Stimulated activated CD4-positive, alpha-beta T cell treated with anti-CD3 and anti-CD28 coated beads, Interleukin-1b, Interleukin-23, amount 100 ng/mL, for 24 hours (primary cell): ENCODE measurements around the gene RFX3.

Source experiments
- DNase-seq, 4 experiments: peaks; one replicate each; pipeline ENCODE4 v3.0.0-alpha.2; 2020; ENCODE audit warnings: low read depth in 4 of 4, low spot score in 1 of 4

Gene RFX3

DNA sequence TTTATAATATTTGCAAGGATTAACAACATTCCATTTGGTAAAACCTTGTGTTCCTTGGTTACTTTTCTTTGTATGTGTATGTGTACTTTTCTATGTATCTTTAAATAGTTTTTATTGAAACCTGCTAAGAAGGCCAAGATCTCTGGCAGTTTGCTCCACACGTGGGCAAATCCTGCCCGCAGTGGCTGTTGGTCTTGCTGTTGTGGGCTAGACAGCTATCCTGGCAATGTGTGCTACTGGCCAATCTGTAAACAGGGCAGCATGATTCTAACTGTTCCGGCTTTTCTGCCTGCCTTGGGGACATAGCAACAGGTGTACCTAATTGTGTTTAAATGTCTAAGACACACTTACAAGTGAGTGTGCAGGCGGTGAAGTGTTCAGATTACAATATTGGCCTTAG lies 286.6 kb downstream of the RFX3 start:
- no peak for DNase-seq

DNA sequence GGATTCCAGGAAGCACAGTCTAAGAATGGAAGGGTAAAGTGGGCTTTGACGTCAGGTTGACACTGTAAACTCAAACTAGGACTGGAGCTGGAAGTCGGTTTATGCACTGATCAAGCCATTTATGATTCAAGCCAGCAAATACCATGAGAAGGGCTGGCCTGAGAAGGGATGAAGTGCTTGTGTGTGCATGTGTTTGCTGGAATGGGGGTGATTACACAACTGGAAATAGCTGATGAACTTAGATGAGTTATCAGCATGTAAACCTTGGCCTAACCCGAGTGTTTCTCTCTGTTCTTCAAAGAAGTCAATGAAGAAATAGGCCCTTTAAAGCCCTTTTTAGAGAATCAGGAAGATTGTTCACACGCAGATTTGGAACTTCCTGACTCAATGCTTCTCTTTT lies 287.6 kb downstream of the RFX3 start:
- no peak for DNase-seq

DNA sequence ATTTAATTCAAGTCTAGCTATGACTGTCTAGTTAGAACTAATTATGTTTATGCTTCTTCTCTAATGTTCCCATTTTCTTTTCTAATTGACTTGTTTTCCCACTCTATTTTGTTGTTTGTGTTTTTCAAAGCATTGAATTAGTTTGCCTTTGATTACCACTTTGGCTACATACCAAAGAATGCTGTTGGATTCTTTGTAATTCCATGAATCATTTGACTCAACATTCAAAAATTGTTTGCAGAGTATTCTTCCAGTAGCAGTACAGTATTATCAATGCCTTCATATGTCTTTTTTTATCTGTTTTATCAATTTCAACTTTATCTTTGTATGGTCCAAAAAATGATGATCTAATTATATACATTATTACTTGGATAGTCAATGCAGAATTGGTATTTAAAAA lies 288.7 kb downstream of the RFX3 start:
- no peak for DNase-seq

DNA sequence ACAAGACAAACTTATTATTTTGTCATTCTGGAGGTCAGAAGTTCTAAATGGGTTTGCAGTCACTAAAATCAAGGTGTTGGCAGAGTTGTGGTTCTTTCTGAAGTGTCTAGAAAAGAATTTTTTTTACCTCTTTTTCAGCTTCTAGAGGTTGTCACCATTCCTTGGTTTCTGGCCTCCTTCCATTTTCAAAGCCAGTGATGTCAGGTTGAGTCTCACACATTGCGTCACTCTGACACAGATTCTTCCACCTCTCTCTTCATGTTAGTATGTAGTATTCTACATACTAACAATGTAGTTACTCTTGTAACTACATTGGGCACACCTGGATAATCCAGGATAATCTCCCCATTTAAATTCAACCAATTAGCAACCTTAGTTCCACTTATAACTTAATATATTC lies 290.3 kb downstream of the RFX3 start:
- no peak for DNase-seq

DNA sequence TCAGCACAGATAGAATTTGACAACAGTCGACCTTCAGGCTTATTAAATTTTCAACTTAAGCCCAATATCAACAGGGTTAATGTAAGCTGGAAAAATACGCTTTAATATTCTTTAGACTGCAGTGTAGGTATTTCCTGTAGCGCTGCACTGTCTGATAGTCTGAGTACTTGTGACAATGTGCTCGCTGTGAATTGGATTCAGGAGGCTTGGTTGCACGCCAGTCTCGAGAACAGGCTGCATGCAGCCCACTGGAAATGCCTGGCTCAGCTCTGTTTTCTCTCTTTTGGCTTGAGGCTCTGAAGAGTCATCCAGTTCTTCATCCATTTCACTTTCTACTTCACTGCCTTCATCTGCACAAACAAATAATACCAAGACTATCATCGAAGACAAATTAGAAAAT lies 300.9 kb downstream of the RFX3 start:
- DNase-seq, result no peak

DNA sequence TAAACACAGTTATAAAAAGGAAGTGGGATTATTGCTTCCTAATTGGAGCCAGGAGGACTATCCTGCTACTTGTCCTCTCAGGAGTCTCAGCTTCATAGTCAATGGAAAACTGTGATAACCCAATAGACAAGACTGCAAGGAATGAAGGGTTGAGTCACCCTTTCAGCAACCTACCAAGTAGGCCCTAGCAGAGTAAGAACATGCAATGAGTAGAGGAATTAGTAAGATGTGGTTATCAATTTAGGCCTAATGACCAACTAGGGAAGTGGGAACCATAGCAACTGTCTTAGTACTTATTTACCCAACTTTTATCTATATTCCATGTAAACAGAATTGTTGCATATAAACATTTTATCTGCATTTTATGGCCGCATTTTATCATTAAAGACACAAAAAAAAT lies 310.1 kb downstream of the RFX3 start:
- no peak for DNase-seq

DNA sequence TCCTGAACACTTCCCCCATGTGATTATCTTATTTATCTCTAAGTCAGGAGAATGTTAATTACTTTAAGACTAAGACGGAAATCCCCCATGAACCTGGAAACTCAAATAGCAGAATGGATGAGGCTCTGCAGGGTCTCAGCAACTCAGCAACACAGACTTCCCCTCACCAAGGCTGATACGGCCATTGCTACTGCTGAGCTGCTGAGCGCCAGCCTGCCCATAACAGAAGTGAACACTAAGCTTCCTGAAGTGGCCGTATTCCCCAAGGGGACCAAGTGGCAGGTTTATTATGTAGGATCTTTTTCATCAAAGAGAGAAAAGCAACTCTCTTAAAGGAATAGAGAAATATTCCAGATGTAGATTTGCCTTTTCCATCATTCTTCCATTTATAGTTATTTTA lies 311.1 kb downstream of the RFX3 start:
- DNase-seq, result no peak

DNA sequence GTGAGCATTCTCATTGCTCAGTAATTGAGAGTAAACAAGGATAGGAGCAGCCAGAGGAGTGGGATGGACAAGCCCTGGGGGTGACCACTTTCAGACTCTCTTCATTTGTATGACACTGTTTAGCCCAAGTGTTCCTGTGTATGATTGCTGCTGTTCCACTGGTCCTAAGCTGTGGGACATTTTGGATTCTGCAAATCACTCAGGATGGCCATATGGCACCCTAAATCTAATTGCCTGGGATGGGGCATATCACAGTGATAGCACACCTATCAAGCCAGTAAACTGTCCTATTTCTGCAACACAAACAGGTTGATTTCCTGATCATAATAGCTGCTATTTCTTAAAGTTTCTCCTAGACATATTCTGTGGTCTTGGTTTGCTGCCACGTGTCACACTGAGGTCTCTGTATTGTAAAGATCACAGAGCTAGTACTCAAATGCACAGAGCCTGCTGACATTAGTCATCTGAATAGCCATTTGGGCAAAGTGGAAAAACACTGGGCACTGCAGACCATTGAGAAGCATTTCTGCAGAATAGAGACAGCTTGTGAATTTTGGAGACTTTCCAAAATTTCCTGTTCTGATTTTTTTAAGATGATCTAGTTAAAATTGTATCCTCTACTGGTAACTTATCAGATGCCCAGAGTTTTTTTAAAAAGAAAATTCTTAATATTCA lies 320.2 kb downstream of the RFX3 start:
- no peak for DNase-seq

DNA sequence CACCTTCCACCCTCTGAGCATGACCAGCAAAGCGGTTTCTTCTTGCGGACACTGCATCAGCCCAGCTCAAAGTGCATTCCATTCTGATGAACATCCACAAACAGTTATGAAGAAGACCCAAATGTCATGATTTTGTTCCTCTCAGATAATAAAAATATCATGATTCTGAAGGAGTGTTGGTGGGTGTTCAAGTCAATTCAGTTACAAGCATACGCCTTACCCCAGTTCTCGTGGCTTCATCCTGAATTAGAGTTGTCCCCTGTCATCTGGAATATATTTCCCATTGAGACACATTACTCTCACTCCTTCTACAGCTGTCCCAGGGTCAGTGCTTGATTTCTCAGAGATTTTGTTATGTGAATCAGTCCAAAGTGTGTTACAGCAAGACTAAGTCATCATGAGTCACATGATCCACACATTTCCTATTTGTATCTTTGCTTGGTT lies 325.4 kb downstream of the RFX3 start:
- DNase-seq, result no peak

DNA sequence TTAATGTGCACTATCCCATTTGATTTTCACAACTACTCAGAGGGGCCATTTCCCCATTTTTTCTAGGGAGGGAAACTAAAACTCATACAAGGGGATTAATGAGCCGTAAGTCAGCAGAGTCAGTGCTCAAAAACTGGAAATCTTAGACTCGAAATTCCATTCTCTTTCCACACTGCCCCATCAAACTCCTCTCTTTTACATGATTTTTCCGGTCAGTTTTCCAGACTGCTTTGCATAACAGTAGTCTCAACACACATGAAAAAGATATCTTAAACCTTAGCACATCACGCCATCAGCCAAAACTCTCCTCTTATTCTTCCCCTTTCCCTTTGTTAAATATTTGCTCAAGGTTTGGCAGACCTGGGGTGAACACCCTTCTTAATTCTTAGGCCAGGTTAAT lies 332.0 kb downstream of the RFX3 start:
- DNase-seq, result no peak

DNA sequence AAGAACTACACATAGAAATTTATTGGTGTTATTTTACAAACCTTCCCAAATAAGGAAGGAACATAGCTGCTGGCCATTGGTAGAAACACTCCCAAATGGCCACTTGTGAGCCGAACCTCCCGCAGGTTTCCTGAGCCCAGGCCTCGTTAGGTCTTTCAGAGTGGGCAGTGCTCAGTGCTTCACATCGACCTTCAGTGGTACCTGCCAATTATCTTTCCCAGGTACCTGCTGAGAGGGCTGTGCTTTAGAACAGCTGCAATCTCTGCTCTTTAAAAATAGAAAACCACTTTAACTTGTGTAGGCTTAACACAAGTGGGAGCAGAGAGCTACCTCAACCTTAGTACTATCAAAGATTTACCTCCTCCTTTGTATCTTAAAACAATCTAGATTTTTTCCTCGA lies 334.1 kb downstream of the RFX3 start:
- no peak for DNase-seq

DNA sequence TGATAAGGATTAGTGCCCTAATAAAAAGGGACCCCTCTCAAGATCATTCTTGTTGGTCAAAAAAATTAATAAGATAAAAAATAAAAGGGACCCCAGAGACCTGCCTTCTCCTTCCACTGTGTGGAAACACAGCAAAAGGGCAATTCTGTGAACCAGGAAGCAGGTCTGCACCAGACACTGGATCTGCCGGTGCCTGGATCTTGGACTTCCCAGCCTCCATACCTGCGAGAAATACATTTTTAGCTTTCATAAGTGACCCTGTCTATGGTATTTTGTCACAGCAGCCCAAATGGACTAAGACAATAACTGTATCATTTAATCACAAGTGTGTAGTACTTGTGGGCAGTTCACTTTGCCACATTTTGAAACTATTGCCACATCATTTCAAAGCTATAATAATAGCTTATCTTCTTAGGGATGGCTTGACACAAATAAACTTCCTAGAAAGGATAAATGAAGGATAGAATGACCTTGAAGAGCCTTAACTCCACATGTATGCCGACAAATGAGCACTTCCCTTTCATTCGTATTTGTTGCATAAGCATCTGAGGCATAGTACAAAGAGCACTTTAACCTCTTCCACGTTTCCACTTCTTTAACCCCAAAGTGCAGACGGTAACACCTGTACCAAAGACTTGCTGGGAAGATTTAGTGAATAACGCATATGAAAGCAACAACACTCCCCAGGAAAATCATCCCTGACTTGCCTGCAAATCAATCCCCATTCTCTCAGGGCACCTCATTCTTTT lies 336.5 kb downstream of the RFX3 start:
- DNase-seq, result no peak

DNA sequence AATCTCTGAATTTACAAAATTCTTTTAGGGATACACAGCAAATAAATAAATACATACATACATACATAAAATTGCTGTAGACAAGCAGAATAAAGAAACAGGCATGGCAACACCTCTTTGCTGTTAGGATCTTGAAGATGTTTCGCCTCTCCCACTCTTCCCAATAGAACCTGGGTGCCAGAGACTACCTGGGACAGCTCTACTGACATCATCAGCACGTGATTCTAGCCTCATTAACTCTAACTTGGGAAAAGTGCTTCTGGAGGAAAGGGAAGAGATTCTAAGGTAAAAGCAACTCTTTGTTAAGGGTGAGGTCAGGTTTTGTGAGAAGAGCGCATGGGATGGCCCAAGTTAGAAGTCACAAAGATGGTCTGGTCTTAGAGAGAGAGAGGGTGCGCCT lies 339.1 kb downstream of the RFX3 start:
- no peak for DNase-seq

DNA sequence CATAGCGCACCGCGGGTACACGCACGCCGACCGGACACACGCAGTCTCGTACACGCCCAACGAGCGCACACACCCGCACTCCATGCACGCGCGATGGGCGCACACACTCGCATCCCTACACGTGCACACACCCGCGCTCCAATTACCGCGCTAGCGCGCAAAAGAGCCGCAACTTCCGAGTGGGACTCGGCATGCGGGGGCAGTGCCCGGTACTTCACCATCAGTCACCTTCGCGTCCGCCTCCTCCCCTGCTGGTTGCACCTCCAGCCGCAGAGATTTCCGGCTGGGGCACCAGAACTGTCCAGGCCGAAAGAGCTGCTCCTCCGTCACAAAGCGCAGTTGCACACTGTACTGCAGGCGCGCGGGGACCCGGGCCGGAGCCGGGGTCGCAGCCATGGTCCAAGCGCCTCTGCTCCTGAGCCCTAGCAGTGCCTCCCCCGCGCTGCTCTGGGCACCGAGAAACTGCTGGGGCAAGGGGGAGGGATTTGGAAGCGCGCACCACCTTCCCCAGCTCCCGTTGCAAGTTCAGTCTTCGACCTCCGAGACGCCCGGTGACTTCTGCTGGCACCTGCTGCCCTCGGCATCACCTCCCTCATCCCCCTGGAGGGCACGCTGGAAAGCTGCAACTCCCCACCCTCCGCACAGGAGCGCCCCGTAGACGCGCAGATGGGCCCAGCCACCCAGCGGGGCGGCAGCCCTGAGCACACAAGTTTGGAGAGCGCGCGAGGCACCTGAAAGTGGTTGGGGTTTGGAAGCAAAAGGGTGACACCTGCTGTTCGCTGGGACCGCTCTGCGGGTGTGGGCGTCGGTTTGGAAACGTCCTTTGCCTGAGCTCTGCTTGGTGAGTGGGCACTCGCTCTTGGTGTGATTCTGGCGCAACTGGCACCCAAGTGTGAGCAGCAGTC lies 344.5 kb downstream of the RFX3 start:
- DNase-seq, result peak in 3 of 4 experiments; percentile 2 to 36 (median 4)

DNA sequence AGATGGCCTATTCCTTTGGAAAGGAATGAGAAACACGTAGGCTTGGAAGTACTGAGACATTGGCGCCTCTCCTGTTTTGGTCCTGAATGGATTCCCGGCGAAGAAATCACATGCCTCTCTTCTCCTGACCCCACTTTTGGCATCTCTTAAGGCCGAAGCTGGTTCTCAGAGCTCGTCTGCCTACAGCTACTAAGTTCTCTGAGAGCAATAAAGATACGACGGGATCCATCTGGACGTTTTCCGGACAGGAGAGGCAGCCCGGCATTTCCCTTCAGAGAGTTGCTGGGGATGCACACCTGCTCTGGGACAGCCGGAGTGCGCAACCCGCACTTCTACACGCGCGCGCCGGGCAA lies 345.1 kb downstream of the RFX3 start:
- DNase-seq, result no peak

DNA sequence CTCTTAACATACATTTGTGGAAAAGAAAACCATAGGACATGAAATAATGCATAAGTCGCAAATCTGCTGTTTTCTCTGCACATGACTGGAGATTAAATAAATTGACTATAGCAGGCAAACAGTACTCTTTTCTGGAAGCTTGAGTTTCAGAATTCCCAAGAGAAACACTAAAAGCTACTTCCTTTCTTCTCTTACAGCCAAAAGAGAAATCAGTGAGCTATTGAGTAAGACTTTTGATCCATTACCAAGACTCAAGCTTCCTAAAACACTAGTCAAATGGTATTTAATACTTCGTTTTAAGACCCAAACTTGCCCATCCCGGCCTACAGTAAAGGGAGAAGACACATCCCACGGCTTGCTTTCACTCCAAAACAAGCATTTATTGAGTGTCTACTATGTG lies 346.1 kb downstream of the RFX3 start:
- no peak for DNase-seq

DNA sequence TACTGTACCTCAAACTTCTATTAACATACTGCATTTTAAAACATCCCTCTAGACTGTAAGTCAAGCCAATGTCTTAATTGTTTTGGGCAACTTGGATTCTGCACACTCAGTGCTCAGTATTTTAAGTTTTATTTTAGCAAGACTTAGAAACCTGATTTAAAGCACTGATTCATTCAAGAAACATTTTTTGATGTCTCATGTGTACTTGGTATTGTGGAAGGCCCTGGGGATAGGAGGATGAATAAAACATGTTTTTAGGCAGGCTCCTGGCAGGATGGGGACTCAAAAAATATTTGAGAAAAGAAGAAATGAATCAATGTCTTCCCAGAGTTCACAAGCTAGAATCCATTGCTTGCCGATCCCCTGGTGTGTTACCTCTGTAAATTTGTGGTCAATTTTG lies 347.9 kb downstream of the RFX3 start:
- no peak for DNase-seq

DNA sequence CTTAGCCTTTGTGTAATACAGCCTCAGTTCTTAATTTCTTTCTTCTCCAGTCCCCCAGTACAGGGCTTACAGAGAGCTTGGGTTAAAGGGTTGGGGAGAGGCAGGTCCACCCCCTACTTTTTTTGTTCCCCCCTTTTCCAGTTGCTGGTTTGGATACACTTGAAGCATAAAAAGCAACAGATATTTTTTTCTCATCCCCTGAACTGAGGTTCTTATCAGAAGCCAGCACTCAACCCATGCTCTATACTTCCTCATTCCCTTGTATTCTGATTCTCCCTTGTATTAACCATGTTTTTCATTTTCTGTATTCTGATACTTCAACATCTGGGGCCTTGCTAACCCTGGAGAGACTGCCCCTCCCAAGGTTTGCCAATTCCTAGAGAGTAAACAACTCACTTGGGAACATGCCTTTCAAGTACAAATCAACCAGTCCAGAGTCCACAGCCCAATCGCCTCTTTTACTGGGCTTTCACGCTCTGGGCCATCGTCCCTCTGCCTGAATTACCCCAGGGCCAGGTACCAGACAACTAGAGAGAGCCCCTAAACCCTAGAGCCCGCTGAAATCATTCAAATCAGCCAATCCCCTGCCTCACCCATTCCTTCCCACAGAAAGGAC lies 348.5 kb downstream of the RFX3 start:
- DNase-seq, result no peak

DNA sequence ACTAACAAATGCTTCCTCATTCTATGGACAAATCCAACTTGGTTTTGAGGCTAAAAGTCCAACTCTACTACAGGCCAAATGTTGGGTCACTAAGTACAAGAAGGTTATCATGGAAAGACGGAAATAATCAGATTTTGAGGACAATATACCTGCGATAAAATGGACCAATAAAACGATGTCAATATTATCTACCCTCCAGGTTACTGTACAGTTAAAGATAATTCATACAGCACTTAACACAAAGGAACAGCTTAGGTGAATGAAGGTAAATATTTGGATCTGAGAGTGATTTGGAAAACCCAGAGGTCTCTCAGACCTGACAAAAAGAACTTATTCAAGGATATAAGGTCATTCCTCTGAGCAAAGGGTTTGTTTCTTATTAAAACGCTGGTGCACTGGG lies 352.4 kb downstream of the RFX3 start:
- no peak for DNase-seq

DNA sequence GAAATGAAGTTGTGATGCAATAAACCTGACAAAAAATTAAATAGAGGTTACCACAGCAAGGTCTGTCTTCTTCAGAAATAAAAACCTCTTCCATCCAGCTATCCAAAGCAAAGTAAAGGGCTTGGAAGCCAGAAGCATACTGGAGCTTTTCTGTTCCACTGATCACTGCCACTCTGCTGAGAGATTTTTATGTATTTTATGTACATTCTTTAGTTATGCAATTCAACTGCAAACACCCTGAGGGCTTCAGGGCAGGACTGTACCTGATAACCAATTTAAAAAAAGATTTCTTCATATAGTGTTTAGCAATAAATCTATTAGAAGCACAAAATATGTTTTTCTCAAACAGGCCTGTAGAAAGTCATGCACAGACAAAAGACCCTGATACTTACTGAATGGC lies 355.0 kb downstream of the RFX3 start:
- no peak for DNase-seq
